Common myeloid progenitor, CD34-positive (primary cell): ENCODE results near the gene HLA-DOB.
A peak's percentile ranks its signal among the peaks of the same experiment; 100 is the strongest.

Experiments used
- CTCF ChIA-PET: fragments of 350-600 bp; sonication (Branson Sonifier 250); formaldehyde crosslinking; loops from one replicate; lab custom pipeline; 2021; ENCODE audit warnings: antibody characterized with exemption; lab: Charles Lee
- POLR2A ChIA-PET: fragments of 350-600 bp; sonication (Branson Sonifier 250); formaldehyde crosslinking; loops from one replicate; lab custom pipeline; 2021; ENCODE audit warnings: antibody characterized with exemption; lab: Charles Lee
- DNase-seq, 3 donors: peaks; one replicate each; pipeline versions ENCODE4 v3.0.0 to v3.0.0-alpha.2; 2013
- H3K27ac ChIP-seq, 2 experiments: 1 replicate in 1 of 2; 2 replicates in 1 of 2; pipeline ENCODE4 v1.7.0; 2013; ENCODE audit warnings: inconsistent platforms in 2 of 2, low read length in 2 of 2, mild to moderate bottlenecking in 2 of 2, low read depth in 1 of 2, moderate library complexity in 1 of 2; ENCODE audit not compliant: severe bottlenecking in 2 of 2, insufficient read depth in 1 of 2, poor library complexity in 1 of 2
- H3K27me3 ChIP-seq, 5 experiments: replicated peaks in 2 of 5; 1 replicate in 3 of 5; 2 replicates in 2 of 5; pipeline versions ENCODE4 v1.6.1 to v1.7.0; 2013; ENCODE audit warnings: low read length in 4 of 5, mild to moderate bottlenecking in 2 of 5, moderate library complexity in 2 of 5, inconsistent platforms in 1 of 5; ENCODE audit not compliant: insufficient read depth in 5 of 5, control insufficient read depth in 4 of 5
- H3K36me3 ChIP-seq, 4 experiments: 1 replicate in 2 of 4; 2 replicates in 2 of 4; pipeline versions ENCODE4 v1.6.1 to v1.7.0; 2013; ENCODE audit warnings: low read length in 3 of 4, control low read depth in 1 of 4, mild to moderate bottlenecking in 1 of 4; ENCODE audit not compliant: control insufficient read depth in 4 of 4, insufficient read depth in 4 of 4
- H3K4me1 ChIP-seq, 4 experiments: 1 replicate in 3 of 4; 2 replicates in 1 of 4; pipeline versions ENCODE4 v1.6.1 to v1.7.1; 2013; ENCODE audit warnings: low read length in 3 of 4, mild to moderate bottlenecking in 3 of 4, control low read depth in 1 of 4, inconsistent platforms in 1 of 4, moderate library complexity in 1 of 4; ENCODE audit not compliant: control insufficient read depth in 4 of 4, insufficient read depth in 4 of 4; ENCODE audit errors: control extremely low read depth in 1 of 4
- H3K4me3 ChIP-seq, 7 experiments: 1 replicate in 4 of 7; 2 replicates in 3 of 7; pipeline versions ENCODE4 v1.5.1 to v1.7.0; 2013; ENCODE audit warnings: mild to moderate bottlenecking in 7 of 7, low read length in 6 of 7, moderate library complexity in 6 of 7, inconsistent platforms in 2 of 7, low read depth in 2 of 7, control low read depth in 1 of 7; ENCODE audit not compliant: insufficient read depth in 4 of 7, control insufficient read depth in 1 of 7; ENCODE audit errors: extremely low read depth in 1 of 7
- H3K9me3 ChIP-seq, 5 experiments: 1 replicate in 4 of 5; 2 replicates in 1 of 5; pipeline versions ENCODE4 v1.6.1 to v1.7.1; 2013; ENCODE audit warnings: low read length in 4 of 5, mild to moderate bottlenecking in 2 of 5, inconsistent platforms in 1 of 5, low read depth in 1 of 5, moderate library complexity in 1 of 5; ENCODE audit not compliant: control insufficient read depth in 4 of 5, insufficient read depth in 2 of 5; ENCODE audit errors: control extremely low read depth in 1 of 5
- WGBS: methylation state at CpG from one replicate; pipeline ENCODE4 v1.1.5; 2013; ENCODE audit not compliant: insufficient coverage; 5-methylcytosine and 5-hydroxymethylcytosine counted together

HLA-DOB gene

DNA sequence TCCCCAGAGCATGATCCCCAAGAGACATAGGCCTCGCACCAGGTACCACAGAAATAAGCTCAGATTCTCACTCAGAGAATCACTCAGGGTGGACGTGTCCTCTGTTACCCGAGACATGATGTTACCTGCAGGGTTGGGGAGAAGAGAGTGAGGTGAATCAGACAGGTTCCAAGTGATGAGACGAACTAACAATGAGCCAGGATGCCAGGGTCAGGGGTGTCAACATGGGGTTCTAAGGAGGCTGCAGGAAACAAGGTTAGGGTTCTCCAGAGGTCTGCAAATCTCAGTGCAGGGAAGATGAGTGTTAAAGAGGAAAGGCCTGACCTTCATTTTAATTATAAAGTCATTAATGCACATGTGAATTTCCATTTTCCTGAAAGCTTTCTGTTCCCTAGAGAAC is 34.2 kb upstream of the HLA-DOB start:
- Histone ChIP-seq H3K27ac (no peak overlapping the region), H3K4me1 (peaks cover 10 to 45% (median 33%) of the 10 kb centered on the region in 4 experiments)

DNA sequence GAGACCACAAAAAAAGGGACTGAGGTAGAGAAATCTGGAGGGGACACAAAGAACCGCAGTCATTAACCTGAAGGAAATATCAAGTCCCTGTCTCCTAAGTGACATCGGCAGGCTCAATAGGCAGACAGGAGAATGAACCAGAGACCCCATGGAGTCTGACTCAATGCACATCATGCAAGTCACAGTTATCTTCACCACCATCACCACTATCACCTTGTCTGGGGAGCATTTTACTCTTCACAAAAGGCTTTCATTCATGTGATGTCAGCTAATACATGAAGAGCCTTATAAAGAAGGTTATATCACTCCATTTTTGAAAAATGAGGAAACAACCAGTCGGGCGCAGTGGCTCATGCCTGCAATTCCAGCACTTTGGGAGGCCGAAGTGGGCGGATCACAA is 32.3 kb upstream of the HLA-DOB start:
- ChIA-PET POLR2A (no interaction called here), CTCF (interaction anchor here (3.5 kb wide), 1 partner anchor 19 kb away, joined by 16 read pairs; no protein-coding TSS in a partner anchor)
- peaks cover 25 to 54% (median 41%) of the 10 kb centered on the region in 4 experiments for H3K36me3 ChIP-seq
- H3K4me3 ChIP-seq, result no peak overlapping the region
- WGBS, result 75% methylated on average over 4 of the region's 6 CpGs
- no peak for DNase-seq
- H3K27ac ChIP-seq, result peak overlapping the region in 1 of 2 experiments; percentile 12
- no peaks in the 10 kb centered on the region for H3K27me3 ChIP-seq
- H3K9me3 ChIP-seq, result no peaks in the 10 kb centered on the region
- H3K4me1 ChIP-seq, result peaks cover 7 to 47% (median 37%) of the 10 kb centered on the region in 4 experiments

More for the DNA sequence above, 34.2 kb upstream of the HLA-DOB start:
- Histone ChIP-seq H3K9me3 (no peaks in the 10 kb centered on the region), H3K36me3 (peaks cover 26 to 49% (median 40%) of the 10 kb centered on the region in 4 experiments), H3K4me3 (no peak overlapping the region), H3K27me3 (no peaks in the 10 kb centered on the region)
- no peak for DNase-seq
- WGBS, result 92% methylated on average over 4 of the region's 4 CpGs
- CTCF ChIA-PET, result interaction anchor here (1.1 to 3.5 kb wide), 4 partner anchors 8 to 20 kb away, joined by 3 to 23 read pairs (median 10); partner anchors contain the start of gene TAP2
- POLR2A ChIA-PET, result interaction anchor here (0.9 kb wide), 1 partner anchor 13 kb away, joined by 3 read pairs; the partner anchor contains the start of gene TAP2

DNA sequence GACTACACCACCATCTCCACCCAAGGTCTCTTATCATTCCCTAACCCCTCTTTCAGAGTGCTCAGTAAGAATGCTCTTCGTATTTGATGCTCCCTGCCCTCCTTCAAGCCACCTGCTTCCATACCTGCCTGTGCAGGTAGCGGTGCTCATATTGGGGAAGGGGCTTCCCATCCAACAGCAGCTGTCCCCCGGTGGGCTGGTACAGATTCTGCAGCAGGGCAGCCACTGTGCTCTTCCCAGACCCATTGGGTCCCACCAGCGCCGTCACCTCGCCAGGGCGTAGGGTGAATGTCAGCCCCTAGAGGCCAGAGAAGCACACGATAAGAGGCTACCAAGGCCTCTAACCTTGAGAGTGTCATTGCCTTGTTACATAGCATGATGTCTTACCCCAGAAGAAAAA is 31.0 kb upstream of the HLA-DOB start:
- no peak overlapping the region for H3K27ac ChIP-seq

DNA sequence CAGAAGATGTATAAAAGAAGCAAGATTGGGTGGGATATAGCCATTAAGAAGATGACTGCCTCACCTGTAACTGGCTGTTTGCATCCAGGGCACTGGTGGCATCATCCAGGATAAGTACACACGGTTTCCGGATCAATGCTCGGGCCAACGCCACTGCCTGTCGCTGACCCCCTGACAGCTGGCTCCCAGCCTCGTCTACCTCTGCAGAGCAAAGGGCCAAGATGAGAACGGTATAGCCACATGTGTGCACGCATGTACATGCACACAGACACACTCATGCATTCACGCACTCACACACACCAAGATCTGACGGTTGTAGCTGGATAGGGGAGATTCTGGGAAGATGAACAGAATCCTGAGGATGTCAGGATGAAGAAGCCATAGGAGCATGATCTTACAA is 30.2 kb upstream of the HLA-DOB start:
- no peak overlapping the region for H3K27ac ChIP-seq

More for the DNA sequence above, 31.0 kb upstream of the HLA-DOB start:
- ChIA-PET POLR2A (no interaction called here), CTCF (interaction anchor here (0.5 kb wide), 1 partner anchor 1579 kb away, joined by 3 read pairs; no protein-coding TSS in a partner anchor)
- Histone ChIP-seq H3K4me3 (no peak overlapping the region), H3K27me3 (no peaks in the 10 kb centered on the region), H3K36me3 (peaks cover 26 to 55% (median 41%) of the 10 kb centered on the region in 4 experiments), H3K9me3 (no peaks in the 10 kb centered on the region), H3K4me1 (peaks cover 13 to 57% (median 39%) of the 10 kb centered on the region in 4 experiments)
- DNase-seq, result no peak
- 96% methylated on average over 8 of the region's 8 CpGs for WGBS

DNA sequence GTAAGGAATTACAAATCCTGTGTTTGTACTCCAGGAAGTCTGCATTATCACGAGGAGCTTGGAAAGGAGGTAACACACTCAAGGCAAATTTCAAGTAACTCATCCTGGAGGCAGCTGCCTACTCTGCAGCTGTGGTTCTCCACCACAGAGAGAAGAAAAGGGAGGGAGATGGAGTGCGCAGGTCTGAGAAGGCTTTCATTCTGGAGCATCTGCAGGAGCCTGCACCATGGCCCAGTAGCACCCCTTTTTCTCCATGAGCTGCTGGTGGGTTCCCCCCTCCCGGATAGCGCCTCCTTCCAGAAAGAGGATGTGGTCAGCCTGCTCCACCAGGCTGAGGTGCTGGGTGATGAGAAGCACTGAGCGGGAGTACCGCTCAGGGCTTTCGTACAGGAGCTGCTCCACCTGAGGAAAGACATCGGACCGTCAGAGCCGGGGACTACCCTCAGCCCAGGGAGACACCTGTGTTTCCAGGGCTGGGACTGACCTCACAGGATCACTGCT is 28.6 kb upstream of the HLA-DOB start:
- H3K36me3 ChIP-seq, result peaks cover 33 to 68% (median 47%) of the 10 kb centered on the region in 4 experiments
- ChIA-PET POLR2A (interaction anchor here (1.0 to 3.0 kb wide), 4 partner anchors 8 to 127 kb away, joined by 3 to 29 read pairs (median 6); partner anchors contain the start of genes PSMB9 and TAP1), CTCF (interaction anchor here (0.8 to 3.8 kb wide), 8 partner anchors 9 to 432 kb away, joined by 3 to 49 read pairs (median 6); partner anchors contain the start of genes PSMB9 and TAP1)
- peak overlapping the region; percentile 2 to 98 (median 90) for H3K4me3 ChIP-seq
- WGBS, result 3% methylated on average over 8 of the region's 10 CpGs
- H3K27me3 ChIP-seq, result no peaks in the 10 kb centered on the region
- peaks cover 23 to 66% (median 39%) of the 10 kb centered on the region in 4 experiments for H3K4me1 ChIP-seq
- H3K9me3 ChIP-seq, result no peaks in the 10 kb centered on the region
- peak overlapping the region; percentile 80 to 92 for H3K27ac ChIP-seq
- peak in 2 of 3 donors; percentile 62 to 71 for DNase-seq

More for the DNA sequence above, 30.2 kb upstream of the HLA-DOB start:
- Histone ChIP-seq H3K4me3 (no peak overlapping the region), H3K27me3 (no peaks in the 10 kb centered on the region), H3K4me1 (peaks cover 16 to 57% (median 37%) of the 10 kb centered on the region in 4 experiments), H3K36me3 (peaks cover 32 to 63% (median 46%) of the 10 kb centered on the region in 4 experiments), H3K9me3 (no peaks in the 10 kb centered on the region)
- CTCF ChIA-PET, result interaction anchor here (0.5 to 3.8 kb wide), 3 partner anchors 19 to 1578 kb away, joined by 3 to 24 read pairs (median 3); no protein-coding TSS in a partner anchor
- POLR2A ChIA-PET, result no interaction called here
- 100% methylated on average over 5 of the region's 10 CpGs for WGBS
- DNase-seq, result no peak

DNA sequence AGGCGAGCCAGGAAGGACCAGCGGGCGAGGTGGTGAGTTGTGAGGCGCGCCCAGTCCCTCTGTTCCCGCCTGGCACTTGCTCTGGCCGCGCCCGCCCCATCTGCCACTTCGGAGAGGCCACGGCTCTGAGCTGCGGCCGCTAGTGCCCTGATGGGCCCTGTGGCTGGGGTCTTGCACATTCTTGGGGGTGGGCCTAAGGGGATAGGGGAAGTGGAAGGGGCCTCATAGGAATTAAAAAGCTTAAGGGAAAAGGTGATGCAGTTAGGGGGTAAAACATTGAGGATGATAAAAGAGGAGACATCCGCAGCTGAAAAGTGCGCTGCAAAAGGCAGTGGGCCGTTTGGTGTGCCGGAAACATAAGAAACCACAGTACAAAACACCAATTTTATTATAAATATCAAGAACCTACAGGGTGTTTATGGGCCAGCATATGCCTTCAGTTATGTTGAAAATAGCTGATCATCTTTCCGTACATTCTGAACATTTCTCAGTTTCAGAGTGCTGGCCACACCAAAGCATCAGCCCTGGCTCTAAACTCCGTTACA is 28.1 kb upstream of the HLA-DOB start:
- ChIA-PET CTCF (interaction anchor here (0.8 to 3.8 kb wide), 9 partner anchors 10 to 431 kb away, joined by 3 to 49 read pairs (median 7); partner anchors contain the start of genes PSMB9 and TAP1), POLR2A (interaction anchor here (1.0 to 3.0 kb wide), 4 partner anchors 9 to 127 kb away, joined by 3 to 29 read pairs (median 5); partner anchors contain the start of genes PSMB9 and TAP1)
- 0% methylated on average over 13 of the region's 19 CpGs for WGBS
- no peak for DNase-seq
- H3K4me3 ChIP-seq, result peak overlapping the region; percentile 52 to 98 (median 94)
- no peaks in the 10 kb centered on the region for H3K9me3 ChIP-seq
- no peaks in the 10 kb centered on the region for H3K27me3 ChIP-seq
- H3K36me3 ChIP-seq, result peaks cover 31 to 65% (median 42%) of the 10 kb centered on the region in 4 experiments
- H3K27ac ChIP-seq, result peak overlapping the region; percentile 80 to 92
- peaks cover 23 to 71% (median 40%) of the 10 kb centered on the region in 4 experiments for H3K4me1 ChIP-seq
